ENCODE results near the gene TMCC2. TPM values are rescaled to one million over a fixed set of nuclear protein-coding genes. Genes with fewer than 3 reads are reported as not detected.
"Not testable (repeated sequence)": the region's sequence is repeated elsewhere in the genome, so short reads cannot be mapped to it uniquely, and the experiment has no call there.

TMCC2 gene, protein sequence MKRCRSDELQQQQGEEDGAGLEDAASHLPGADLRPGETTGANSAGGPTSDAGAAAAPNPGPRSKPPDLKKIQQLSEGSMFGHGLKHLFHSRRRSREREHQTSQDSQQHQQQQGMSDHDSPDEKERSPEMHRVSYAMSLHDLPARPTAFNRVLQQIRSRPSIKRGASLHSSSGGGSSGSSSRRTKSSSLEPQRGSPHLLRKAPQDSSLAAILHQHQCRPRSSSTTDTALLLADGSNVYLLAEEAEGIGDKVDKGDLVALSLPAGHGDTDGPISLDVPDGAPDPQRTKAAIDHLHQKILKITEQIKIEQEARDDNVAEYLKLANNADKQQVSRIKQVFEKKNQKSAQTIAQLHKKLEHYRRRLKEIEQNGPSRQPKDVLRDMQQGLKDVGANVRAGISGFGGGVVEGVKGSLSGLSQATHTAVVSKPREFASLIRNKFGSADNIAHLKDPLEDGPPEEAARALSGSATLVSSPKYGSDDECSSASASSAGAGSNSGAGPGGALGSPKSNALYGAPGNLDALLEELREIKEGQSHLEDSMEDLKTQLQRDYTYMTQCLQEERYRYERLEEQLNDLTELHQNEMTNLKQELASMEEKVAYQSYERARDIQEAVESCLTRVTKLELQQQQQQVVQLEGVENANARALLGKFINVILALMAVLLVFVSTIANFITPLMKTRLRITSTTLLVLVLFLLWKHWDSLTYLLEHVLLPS
- polyA plus RNA-seq (2011; rRNA removed) = 2.4 and 3.4 TPM in 2 replicates
- polyA minus RNA-seq (2011; rRNA and poly(A)+ RNA removed) = 2.8 and 3.7 TPM in 2 replicates

DNA sequence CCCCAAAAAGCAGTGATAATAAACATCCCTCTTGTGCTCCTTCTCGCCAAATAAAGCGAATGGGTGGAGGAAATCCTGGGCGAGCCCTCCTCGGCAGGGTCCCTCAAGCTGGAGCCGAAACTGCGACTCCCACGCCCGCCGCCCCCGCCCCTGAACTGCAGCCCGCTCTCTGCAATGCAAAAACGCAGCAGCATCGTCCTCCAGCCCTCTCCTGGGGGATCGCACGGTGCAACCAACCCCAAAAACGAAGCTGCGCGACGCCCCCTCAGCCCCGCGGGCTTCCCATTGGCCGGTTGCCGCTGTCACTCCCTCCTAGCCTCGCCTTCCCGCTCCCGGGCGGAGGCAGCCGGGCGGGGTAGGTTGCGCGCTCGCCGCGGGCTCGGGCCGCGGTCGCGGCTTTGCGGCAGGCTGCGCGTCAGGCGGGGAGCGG is at the start of gene TMCC2:
TMCC2 (plus strand) TSS at position 363 of the 430 bp plus-strand sequence. CDS start 619 bp downstream, outside the sequence.
- ChIA-PET POLR2A (interaction anchor here (0.5 kb wide), 1 partner anchor 296 kb away, joined by 12 read pairs; no protein-coding TSS in a partner anchor), CTCF (interaction anchor here (1.0 to 8.7 kb wide), 12 partner anchors 8 to 238 kb away, joined by 3 to 106 read pairs (median 5); partner anchors contain the start of gene RBBP5)
- no peak for DNase-seq (ENCODE audit: low read depth)
- Histone ChIP-seq H3K36me3 (ENCODE audit: control insufficient read depth, insufficient read depth, low read length) (no peaks in the 10 kb centered on the region), H3K27me3 (ENCODE audit: control insufficient read depth, insufficient read depth, low read length) (peaks cover 2% of the 10 kb centered on the region), H3K4me3 (ENCODE audit: low read depth, low read length) (peak within 1 kb of the TSS; percentile 71)
- TF ChIP-seq, protein P1, sequence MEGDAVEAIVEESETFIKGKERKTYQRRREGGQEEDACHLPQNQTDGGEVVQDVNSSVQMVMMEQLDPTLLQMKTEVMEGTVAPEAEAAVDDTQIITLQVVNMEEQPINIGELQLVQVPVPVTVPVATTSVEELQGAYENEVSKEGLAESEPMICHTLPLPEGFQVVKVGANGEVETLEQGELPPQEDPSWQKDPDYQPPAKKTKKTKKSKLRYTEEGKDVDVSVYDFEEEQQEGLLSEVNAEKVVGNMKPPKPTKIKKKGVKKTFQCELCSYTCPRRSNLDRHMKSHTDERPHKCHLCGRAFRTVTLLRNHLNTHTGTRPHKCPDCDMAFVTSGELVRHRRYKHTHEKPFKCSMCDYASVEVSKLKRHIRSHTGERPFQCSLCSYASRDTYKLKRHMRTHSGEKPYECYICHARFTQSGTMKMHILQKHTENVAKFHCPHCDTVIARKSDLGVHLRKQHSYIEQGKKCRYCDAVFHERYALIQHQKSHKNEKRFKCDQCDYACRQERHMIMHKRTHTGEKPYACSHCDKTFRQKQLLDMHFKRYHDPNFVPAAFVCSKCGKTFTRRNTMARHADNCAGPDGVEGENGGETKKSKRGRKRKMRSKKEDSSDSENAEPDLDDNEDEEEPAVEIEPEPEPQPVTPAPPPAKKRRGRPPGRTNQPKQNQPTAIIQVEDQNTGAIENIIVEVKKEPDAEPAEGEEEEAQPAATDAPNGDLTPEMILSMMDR (IDR thresholded peaks at IDR 0.05; ENCODE audit: insufficient read depth, low read depth, low read length) = 0 out of 2 replicates have a peak, but pooled peaks have one; percentile 8

DNA sequence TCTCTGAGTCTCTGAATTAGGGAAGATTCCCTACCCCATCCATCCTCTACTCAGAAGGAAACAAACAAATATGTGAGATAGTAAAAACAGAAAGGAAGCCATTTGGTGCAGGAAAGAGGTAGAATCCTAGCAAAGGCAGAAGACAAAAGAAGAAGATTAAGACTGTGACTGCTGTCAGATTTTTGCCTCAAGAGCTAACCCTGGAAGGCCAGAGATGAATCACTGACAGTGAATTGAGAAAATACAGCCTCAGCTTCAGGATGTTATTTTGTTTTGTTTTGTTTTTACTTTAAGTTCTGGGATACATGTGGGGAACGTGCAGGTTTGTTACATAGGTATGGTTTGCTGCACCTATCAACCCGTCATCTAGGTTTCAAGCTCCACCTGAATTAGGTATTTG is 47.9 kb upstream of the TMCC2 start:
- TF ChIP-seq, protein P1 (IDR thresholded peaks at IDR 0.05; ENCODE audit: insufficient read depth, low read depth, low read length) = no peak
- Histone ChIP-seq H3K4me3 (ENCODE audit: low read depth, low read length) (no peak overlapping the region), H3K27me3 (ENCODE audit: control insufficient read depth, insufficient read depth, low read length) (no peaks in the 10 kb centered on the region), H3K36me3 (ENCODE audit: control insufficient read depth, insufficient read depth, low read length) (no peaks in the 10 kb centered on the region)
- no peak for DNase-seq (ENCODE audit: low read depth)
- ChIA-PET CTCF (interaction anchor here (1.0 kb wide), 2 partner anchors 39 to 58 kb away, joined by 5 read pairs; partner anchors contain the start of gene RBBP5), POLR2A (no interaction called here)

DNA sequence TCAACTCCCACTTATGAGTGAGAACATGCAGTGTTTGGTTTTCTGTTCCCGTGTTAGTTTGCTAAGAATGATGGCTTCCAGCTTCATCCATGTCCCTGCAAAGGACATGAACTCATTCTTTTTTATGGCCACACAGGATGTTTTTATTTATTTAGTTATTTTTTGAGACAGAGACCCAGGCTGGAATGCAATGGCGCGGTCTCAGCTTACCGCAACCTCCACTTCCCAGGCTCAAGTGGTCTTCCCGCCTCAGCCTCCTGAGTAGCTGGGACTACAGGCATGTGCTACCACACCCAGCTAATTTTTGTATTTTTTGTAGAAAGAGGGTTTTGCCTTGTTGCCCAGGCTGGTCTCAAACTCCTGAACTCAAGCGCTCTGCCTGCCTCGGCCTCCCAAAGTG is 47.4 kb upstream of the TMCC2 start:
- CTCF ChIA-PET = interaction anchor here (1.0 kb wide), 2 partner anchors 39 to 59 kb away, joined by 5 read pairs; partner anchors contain the start of gene RBBP5
- H3K4me3 ChIP-seq (ENCODE audit: low read depth, low read length); H3K36me3 ChIP-seq (ENCODE audit: control insufficient read depth, insufficient read depth, low read length); H3K27me3 ChIP-seq (ENCODE audit: control insufficient read depth, insufficient read depth, low read length); POLR2A ChIA-PET: not testable (repeated sequence)
- DNase-seq (ENCODE audit: low read depth) = peak; percentile 37

DNA sequence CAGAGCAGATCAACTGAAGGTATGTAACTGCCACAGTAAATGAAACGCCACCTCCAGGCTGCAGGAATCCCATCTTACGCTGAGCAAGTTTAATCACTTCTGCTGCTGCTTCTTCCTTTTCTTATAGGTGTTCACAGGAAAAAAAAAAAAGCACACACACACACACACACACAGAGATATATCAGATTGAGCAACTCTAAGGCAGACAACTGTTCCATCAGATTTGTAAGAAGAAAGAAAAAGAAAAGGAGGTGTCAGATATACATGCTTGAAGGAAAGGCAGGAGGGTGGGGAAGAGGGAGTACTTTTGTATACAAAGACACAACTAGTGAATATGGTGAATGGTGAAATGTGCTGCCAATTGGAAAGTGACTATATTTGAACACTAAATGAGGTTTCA is 44.8 kb upstream of the TMCC2 start:
- no peaks in the 10 kb centered on the region for H3K36me3 ChIP-seq (ENCODE audit: control insufficient read depth, insufficient read depth, low read length)
- TF ChIP-seq, protein P1 (IDR thresholded peaks at IDR 0.05; ENCODE audit: insufficient read depth, low read depth, low read length) = no peak
- H3K27me3 ChIP-seq (ENCODE audit: control insufficient read depth, insufficient read depth, low read length) = no peaks in the 10 kb centered on the region
- ChIA-PET POLR2A (no interaction called here), CTCF (interaction anchor here (1.2 kb wide), 1 partner anchor 20 kb away, joined by 3 read pairs; no protein-coding TSS in a partner anchor)
- no peak for DNase-seq (ENCODE audit: low read depth)
- no peak overlapping the region for H3K4me3 ChIP-seq (ENCODE audit: low read depth, low read length)

DNA sequence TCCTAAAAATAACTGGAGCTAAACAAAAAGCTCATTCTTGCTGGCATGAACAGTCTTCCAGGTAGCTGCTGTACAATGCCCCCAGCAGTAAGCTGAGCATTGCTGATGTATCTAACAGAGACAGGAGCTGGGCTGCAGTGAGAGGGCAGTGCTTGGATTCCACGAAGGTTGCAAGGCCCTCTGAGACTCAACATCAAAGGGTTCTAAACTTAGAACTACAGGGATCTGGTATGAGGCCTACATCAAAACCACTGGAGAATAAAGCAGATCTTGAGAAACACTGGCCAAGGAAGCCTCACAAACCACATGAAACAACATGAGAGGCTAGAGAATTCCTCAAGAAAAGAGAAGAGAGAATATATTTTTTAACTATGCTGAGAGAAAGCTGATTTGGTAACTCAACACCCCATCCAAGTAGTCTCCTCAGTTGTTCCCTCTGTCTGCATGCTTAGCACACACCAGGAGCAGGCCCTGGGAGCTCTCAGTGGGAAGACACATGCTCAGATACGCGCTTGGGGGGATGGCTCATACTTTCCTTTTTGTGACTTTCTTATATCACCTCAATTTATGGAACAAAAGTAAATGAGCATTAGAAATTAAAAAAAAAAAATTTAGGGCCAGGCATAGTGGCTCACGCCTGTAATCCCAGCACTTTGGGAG is 43.9 kb upstream of the TMCC2 start:
- H3K36me3 ChIP-seq (ENCODE audit: control insufficient read depth, insufficient read depth, low read length) = no peaks in the 10 kb centered on the region
- CTCF ChIA-PET = interaction anchor here (0.6 to 1.2 kb wide), 2 partner anchors 10 to 19 kb away, joined by 3 read pairs; no protein-coding TSS in a partner anchor
- POLR2A ChIA-PET = no interaction called here
- no peak for DNase-seq (ENCODE audit: low read depth)
- no peaks in the 10 kb centered on the region for H3K27me3 ChIP-seq (ENCODE audit: control insufficient read depth, insufficient read depth, low read length)
- H3K4me3 ChIP-seq (ENCODE audit: low read depth, low read length) = no peak overlapping the region
- TF ChIP-seq, protein P1 (IDR thresholded peaks at IDR 0.05; ENCODE audit: insufficient read depth, low read depth, low read length) = no peak
